Activated CD8-positive, alpha-beta T cell treated with anti-CD3 and anti-CD28 coated beads for 36 hours (primary cell): ENCODE measurements around the gene TRIM5. TPM values are rescaled to one million over a fixed set of nuclear protein-coding genes. Genes with fewer than 3 reads are reported as not detected.
A peak's percentile ranks its signal among the peaks of the same experiment; 100 is the strongest.

Source experiments
- ATAC-seq: fragments of 200-7000 bp; cut with Tn5 transposase; one replicate; pipeline ENCODE4 v1.10.0; 2021; ENCODE audit warnings: mild to moderate bottlenecking, moderate library complexity
- CTCF ChIA-PET: fragments of 350-600 bp; sonication (Branson Sonifier 250); formaldehyde crosslinking; loops from one replicate; lab custom pipeline; 2021; ENCODE audit warnings: antibody characterized with exemption; lab: Charles Lee
- POLR2A ChIA-PET: fragments of 350-600 bp; sonication (Branson Sonifier 250); formaldehyde crosslinking; loops from one replicate; lab custom pipeline; 2021; ENCODE audit warnings: antibody characterized with exemption; lab: Charles Lee
- DNase-seq: peaks from one replicate; pipeline ENCODE4 v3.0.0-alpha.2; 2020
- H3K27ac Mint-ChIP-seq: one replicate; pipeline ENCODE4 v1.8.0; 2021; ENCODE audit warnings: mild to moderate bottlenecking, mixed read lengths
- H3K27me3 Mint-ChIP-seq: one replicate; pipeline ENCODE4 v1.8.0; 2021; ENCODE audit warnings: mixed read lengths
- H3K36me3 Mint-ChIP-seq: one replicate; pipeline ENCODE4 v1.8.0; 2021; ENCODE audit warnings: low read depth, mixed read lengths
- H3K4me1 Mint-ChIP-seq: one replicate; pipeline ENCODE4 v1.8.0; 2021; ENCODE audit warnings: low read depth, mixed read lengths
- H3K4me3 Mint-ChIP-seq: one replicate; pipeline ENCODE4 v1.8.0; 2021; ENCODE audit warnings: mild to moderate bottlenecking, moderate library complexity, mixed read lengths
- H3K9me3 Mint-ChIP-seq: one replicate; pipeline ENCODE4 v1.8.0; 2021; ENCODE audit warnings: mixed read lengths
- CTCF ChIP-seq: fragments of 200-600 bp; IDR thresholded peaks from one replicate; pipeline ENCODE4 v1.8.0; 2022; ENCODE audit warnings: antibody characterized with exemption, mild to moderate bottlenecking
- intact Hi-C: fragments of 100-400 bp; cut with micrococcal nuclease; formaldehyde crosslinking; loops from one replicate; pipeline ENCODE4 v1.10.0; 2022
- total RNA-seq, 2 experiments: library from RNA; stranded (reverse); gene quantifications; one replicate each; pipeline ENCODE4 v1.2.3, GENCODE V29; 2021

The TRIM5 gene, protein sequence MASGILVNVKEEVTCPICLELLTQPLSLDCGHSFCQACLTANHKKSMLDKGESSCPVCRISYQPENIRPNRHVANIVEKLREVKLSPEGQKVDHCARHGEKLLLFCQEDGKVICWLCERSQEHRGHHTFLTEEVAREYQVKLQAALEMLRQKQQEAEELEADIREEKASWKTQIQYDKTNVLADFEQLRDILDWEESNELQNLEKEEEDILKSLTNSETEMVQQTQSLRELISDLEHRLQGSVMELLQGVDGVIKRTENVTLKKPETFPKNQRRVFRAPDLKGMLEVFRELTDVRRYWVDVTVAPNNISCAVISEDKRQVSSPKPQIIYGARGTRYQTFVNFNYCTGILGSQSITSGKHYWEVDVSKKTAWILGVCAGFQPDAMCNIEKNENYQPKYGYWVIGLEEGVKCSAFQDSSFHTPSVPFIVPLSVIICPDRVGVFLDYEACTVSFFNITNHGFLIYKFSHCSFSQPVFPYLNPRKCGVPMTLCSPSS
- total RNA-seq: 10 to 100 TPM; 21.5 TPM

GRCh38 chr11:5684646-5685362, at the start of gene TRIM5:
Gene TRIM5 (minus strand): TSS chr11:5685074. CDS start chr11:5680177, 4,897 bp downstream.
- TF ChIP-seq CTCF: peak; percentile 75
- ATAC-seq (peak; percentile 84), DNase-seq (peak; percentile 94)
- ChIA-PET CTCF (interaction anchor here (0.8 to 1.9 kb wide), 18 partner anchors 11 to 206 kb away, joined by 3 to 10 read pairs (median 4); partner anchors contain the start of gene OR52N2), POLR2A (interaction anchor here (0.7 to 1.9 kb wide), 7 partner anchors 8 to 60 kb away, joined by 3 to 7 read pairs (median 4); partner anchors contain the start of gene TRIM34)
- peaks cover 20% of the 10 kb centered on the region for H3K36me3 Mint-ChIP-seq
- peaks cover 49% of the 10 kb centered on the region for H3K4me1 Mint-ChIP-seq
- peak within 1 kb of the TSS; percentile 95 for H3K4me3 Mint-ChIP-seq
- peaks cover 3% of the 10 kb centered on the region for H3K9me3 Mint-ChIP-seq
- intact Hi-C loops: loop anchor here (2.0 kb wide), 2 partner anchors 16 to 60 kb away; partner anchors contain the start of gene TRIM34
- H3K27me3 Mint-ChIP-seq: no peaks in the 10 kb centered on the region
- peak within 1 kb of the TSS; percentile 98 for H3K27ac Mint-ChIP-seq

DNA sequence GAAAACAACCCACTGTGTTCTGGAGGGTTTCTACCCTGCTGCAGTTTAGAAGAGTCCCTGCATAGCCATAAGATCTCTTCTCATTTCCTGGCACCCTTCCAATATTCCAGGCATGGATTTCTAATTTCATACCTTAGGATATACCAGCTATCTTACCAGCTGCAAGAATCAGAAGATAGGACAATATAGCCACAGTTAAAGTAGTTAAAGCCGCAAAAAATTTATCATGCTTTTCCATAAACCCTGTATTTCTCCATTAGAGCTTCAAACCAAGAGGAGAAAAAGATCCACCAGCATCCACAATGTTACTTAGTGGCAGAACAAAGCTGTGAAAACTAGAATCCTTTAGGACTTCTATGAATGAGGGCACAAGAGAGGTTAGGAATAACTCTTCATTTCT, 42.8 kb upstream of the TRIM5 start:
- DNase-seq: no peak
- Mint-ChIP-seq H3K4me1 (no peaks in the 10 kb centered on the region), H3K9me3 (no peaks in the 10 kb centered on the region), H3K4me3 (no peak overlapping the region), H3K36me3 (no peaks in the 10 kb centered on the region), H3K27me3 (no peaks in the 10 kb centered on the region), H3K27ac (no peak overlapping the region)
- intact Hi-C loops: no loop called here
- TF ChIP-seq CTCF: no peak
- ATAC-seq: no peak
- CTCF ChIA-PET: interaction anchor here (1.4 kb wide), 1 partner anchor 14 kb away, joined by 3 read pairs; no protein-coding TSS in a partner anchor
- POLR2A ChIA-PET: no interaction called here

DNA sequence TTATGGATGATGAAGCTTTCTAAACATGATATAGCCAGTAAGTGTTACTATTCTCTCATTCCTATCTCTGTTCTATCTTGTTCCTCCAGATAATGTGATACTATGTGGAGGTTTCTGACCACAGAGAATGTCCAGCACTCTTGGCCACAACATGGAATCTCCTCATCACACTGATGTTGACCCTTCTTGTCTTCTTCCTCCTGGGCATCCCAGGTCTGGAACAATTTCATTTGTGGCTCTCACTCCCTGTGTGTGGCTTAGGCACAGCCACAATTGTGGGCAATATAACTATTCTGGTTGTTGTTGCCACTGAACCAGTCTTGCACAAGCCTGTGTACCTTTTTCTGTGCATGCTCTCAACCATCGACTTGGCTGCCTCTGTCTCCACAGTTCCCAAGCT, 41.5 kb upstream of the TRIM5 start:
- no peak overlapping the region for H3K27ac Mint-ChIP-seq
- POLR2A ChIA-PET: no interaction called here
- no peaks in the 10 kb centered on the region for H3K4me1 Mint-ChIP-seq
- intact Hi-C loops: no loop called here
- no peaks in the 10 kb centered on the region for H3K27me3 Mint-ChIP-seq
- no peak for ATAC-seq
- no peak for DNase-seq
- H3K36me3 Mint-ChIP-seq: no peaks in the 10 kb centered on the region
- no peaks in the 10 kb centered on the region for H3K9me3 Mint-ChIP-seq
- CTCF ChIA-PET: no interaction called here
- TF ChIP-seq CTCF: no peak
- H3K4me3 Mint-ChIP-seq: no peak overlapping the region

DNA sequence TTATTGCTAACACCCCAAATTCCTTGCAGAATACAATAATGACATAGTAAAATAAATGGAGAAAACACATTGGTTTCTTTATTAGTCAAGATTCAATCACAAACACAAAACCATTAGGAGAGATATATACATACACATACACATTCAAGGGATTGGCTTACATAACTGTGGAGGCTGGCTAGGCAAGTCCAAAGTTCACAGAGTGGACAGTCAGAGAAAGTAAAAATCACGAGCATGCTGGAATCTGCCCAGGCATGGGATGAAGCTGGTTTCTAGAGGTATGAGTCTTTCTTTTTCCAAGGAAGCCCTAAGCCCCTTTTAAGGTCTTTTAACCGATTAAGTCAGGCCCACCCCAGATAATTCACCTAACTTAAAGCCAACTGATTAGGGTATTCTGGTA, 37.7 kb upstream of the TRIM5 start:
- Mint-ChIP-seq H3K36me3 (peaks cover 3% of the 10 kb centered on the region), H3K4me3 (no peak overlapping the region), H3K27ac (no peak overlapping the region), H3K9me3 (no peaks in the 10 kb centered on the region), H3K4me1 (no peaks in the 10 kb centered on the region), H3K27me3 (no peaks in the 10 kb centered on the region)
- TF ChIP-seq CTCF: no peak
- CTCF ChIA-PET: interaction anchor here (1.0 kb wide), 1 partner anchor 37 kb away, joined by 3 read pairs; the partner anchor contains the start of gene TRIM5
- POLR2A ChIA-PET: no interaction called here
- DNase-seq (no peak), ATAC-seq (no peak)
- intact Hi-C loops: no loop called here
